Measurements from ENCODE around the gene PLEKHA6. TPM values are rescaled to one million over a fixed set of nuclear protein-coding genes. Genes with fewer than 3 reads are reported as not detected.

Gene PLEKHA6
- total RNA-seq, 2 donors from 2014 or later, result 24.5 to 49.3 TPM

- peak overlapping the region in 1 of 2 donors; percentile 50 for H3K27ac ChIP-seq
Measured at GRCh38 chr1:204256531-204256930, 103.2 kb downstream of the PLEKHA6 start.

GRCh38 chr1:204255966-204256365, 103.8 kb downstream of the PLEKHA6 start:
- Histone ChIP-seq H3K4me3 (no peak overlapping the region), H3K9me3 (no peaks in the 10 kb centered on the region), H3K36me3 (no peaks in the 10 kb centered on the region), H3K4me1 (replicated peaks) (peaks cover 18% of the 10 kb centered on the region), H3K27me3 (replicated peaks; ENCODE audit: insufficient read depth) (no peaks in the 10 kb centered on the region), H3K27ac (peak overlapping the region in 1 of 2 donors; percentile 50)
- no peak for DNase-seq (ENCODE audit: low spot score)
- intact Hi-C loops (cut with DNase I), result loop anchor here (5.0 kb wide), 1 partner anchor 51 kb away; no protein-coding TSS in a partner anchor
- 71% methylated on average over 5 of the region's 5 CpGs for WGBS
- TF ChIP-seq CTCF (IDR thresholded peaks at IDR 0.05) (no peak), POLR2A (IDR thresholded peaks at IDR 0.05) (no peak), POLR2AphosphoS5 (IDR thresholded peaks at IDR 0.05) (no peak)

More at GRCh38 chr1:204256531-204256930, 103.2 kb downstream of the PLEKHA6 start:
- intact Hi-C loops (cut with DNase I), result loop anchor here (5.0 kb wide), 1 partner anchor 51 kb away; no protein-coding TSS in a partner anchor
- Histone ChIP-seq H3K4me3 (no peak overlapping the region), H3K36me3 (no peaks in the 10 kb centered on the region), H3K4me1 (replicated peaks) (peaks cover 18% of the 10 kb centered on the region), H3K27me3 (replicated peaks; ENCODE audit: insufficient read depth) (no peaks in the 10 kb centered on the region), H3K9me3 (no peaks in the 10 kb centered on the region)
- 53% methylated on average over 10 of the region's 10 CpGs for WGBS
- no peak for TF ChIP-seq CTCF (IDR thresholded peaks at IDR 0.05)
- no peak for TF ChIP-seq POLR2A (IDR thresholded peaks at IDR 0.05)
- peak; percentile 6 for TF ChIP-seq POLR2AphosphoS5 (IDR thresholded peaks at IDR 0.05)
- DNase-seq (ENCODE audit: low spot score), result peak; percentile 40

GRCh38 chr1:204255225-204255624, 104.5 kb downstream of the PLEKHA6 start:
- Histone ChIP-seq H3K36me3 (no peaks in the 10 kb centered on the region), H3K4me3 (no peak overlapping the region), H3K4me1 (replicated peaks) (peaks cover 18% of the 10 kb centered on the region), H3K27me3 (replicated peaks; ENCODE audit: insufficient read depth) (no peaks in the 10 kb centered on the region), H3K27ac (peak overlapping the region in 1 of 2 donors; percentile 50), H3K9me3 (no peaks in the 10 kb centered on the region)
- TF ChIP-seq CTCF (IDR thresholded peaks at IDR 0.05) (no peak), POLR2A (IDR thresholded peaks at IDR 0.05) (no peak), POLR2AphosphoS5 (IDR thresholded peaks at IDR 0.05) (no peak)
- 66% methylated on average over 5 of the region's 5 CpGs for WGBS
- intact Hi-C loops (cut with DNase I), result loop anchor here (5.0 kb wide), 1 partner anchor 52 kb away; no protein-coding TSS in a partner anchor
- no peak for DNase-seq (ENCODE audit: low spot score)

- intact Hi-C loops (cut with DNase I), result no loop called here
- TF ChIP-seq POLR2AphosphoS5 (IDR thresholded peaks at IDR 0.05) (no peak), CTCF (IDR thresholded peaks at IDR 0.05) (no peak), POLR2A (IDR thresholded peaks at IDR 0.05) (no peak)
- Histone ChIP-seq H3K9me3 (no peaks in the 10 kb centered on the region), H3K4me1 (replicated peaks) (peaks cover 18% of the 10 kb centered on the region), H3K36me3 (no peaks in the 10 kb centered on the region), H3K4me3 (no peak overlapping the region), H3K27ac (peak overlapping the region in 1 of 2 donors; percentile 50), H3K27me3 (replicated peaks; ENCODE audit: insufficient read depth) (no peaks in the 10 kb centered on the region)
- no peak for DNase-seq (ENCODE audit: low spot score)
- 51% methylated on average over 7 of the region's 7 CpGs for WGBS
Measured at GRCh38 chr1:204254031-204254661, 105.6 kb downstream of the PLEKHA6 start.

All from prostate gland (tissue), 2 donors.